OCI-LY7 (cell line): ENCODE measurements around the gene C1orf174. TPM values are rescaled to one million over a fixed set of nuclear protein-coding genes. Genes with fewer than 3 reads are reported as not detected.

Experiments
- BruUV-seq: library from RNA; stranded (reverse); fragments of 400-500 nt; replicated peaks from 2 replicates; lab custom pipeline; 2021; lab: Mats Ljungman, UMichigan
- CTCF ChIA-PET: fragments of 300-600 bp; sonication (Branson Sonifier 250); formaldehyde crosslinking; loops from one replicate; lab custom pipeline; 2022; ENCODE audit warnings: antibody characterized with exemption; ENCODE audit not compliant: unreplicated experiment; lab: Charles Lee
- POLR2A ChIA-PET: fragments of 300-600 bp; sonication (Branson Sonifier 250); formaldehyde crosslinking; loops from one replicate; lab custom pipeline; 2022; ENCODE audit warnings: antibody characterized with exemption; lab: Charles Lee
- DNase-seq: peaks from one replicate; pipeline ENCODE4 v3.0.0-alpha.2; 2015; ENCODE audit warnings: low spot score
- H2AFZ ChIP-seq: fragments of 200-600 bp; sonication (generic), shearing (Covaris generic); 2 replicates; pipeline ENCODE4 v1.6.1; 2014; ENCODE audit warnings: mild to moderate bottlenecking, antibody characterized with exemption, low read length, moderate library complexity
- H3K27ac ChIP-seq: fragments of 200-600 bp; sonication (generic); 2 replicates; pipeline ENCODE4 v1.5.1; 2014; ENCODE audit warnings: mixed run types, low read depth, mild to moderate bottlenecking, moderate library complexity, low read length, inconsistent platforms; ENCODE audit not compliant: poor library complexity, severe bottlenecking
- H3K36me3 ChIP-seq: fragments of 200-600 bp; sonication (generic); 2 replicates; pipeline ENCODE4 v1.6.1; 2014; ENCODE audit warnings: mild to moderate bottlenecking, antibody characterized with exemption, low read length, moderate library complexity, mixed read lengths; ENCODE audit not compliant: insufficient read depth
- H3K4me1 ChIP-seq: fragments of 200-600 bp; sonication (generic); 2 replicates; pipeline ENCODE4 v1.5.1; 2014; ENCODE audit warnings: mild to moderate bottlenecking, low read length; ENCODE audit not compliant: insufficient read depth, poor library complexity, severe bottlenecking
- H3K4me2 ChIP-seq: fragments of 200-600 bp; sonication (generic); 2 replicates; pipeline ENCODE4 v1.6.1; 2014; ENCODE audit warnings: mild to moderate bottlenecking, low read length
- H3K4me3 ChIP-seq: fragments of 200-600 bp; sonication (generic); 2 replicates; pipeline ENCODE4 v1.5.1; 2014; ENCODE audit warnings: mild to moderate bottlenecking, low read depth, low read length; ENCODE audit not compliant: poor library complexity, severe bottlenecking
- H3K79me2 ChIP-seq: fragments of 200-600 bp; sonication (generic); 2 replicates; pipeline ENCODE4 v1.6.1; 2016; ENCODE audit warnings: low read depth, mild to moderate bottlenecking, low read length, moderate library complexity, mixed read lengths; ENCODE audit not compliant: insufficient read depth
- H3K9me2 ChIP-seq: fragments of 200-600 bp; sonication (generic); 2 replicates; pipeline ENCODE4 v1.6.1; 2016; ENCODE audit warnings: mild to moderate bottlenecking, low read length, mixed read lengths; ENCODE audit not compliant: insufficient read depth
- H3K9me3 ChIP-seq: fragments of 200-600 bp; sonication (generic); 2 replicates; pipeline ENCODE4 v1.6.1; 2014; ENCODE audit warnings: mild to moderate bottlenecking, mixed run types, low read length, mixed read lengths
- H4K20me1 ChIP-seq: fragments of 200-600 bp; sonication (generic); 2 replicates; pipeline ENCODE4 v1.6.1; 2014; ENCODE audit warnings: mild to moderate bottlenecking, antibody characterized with exemption, low read length, moderate library complexity, mixed read lengths; ENCODE audit not compliant: insufficient read depth
- EZH2phosphoT487 ChIP-seq: fragments of 200-600 bp; sonication (generic); IDR thresholded peaks from 2 replicates; pipeline ENCODE4 v1.6.1; 2018; ENCODE audit warnings: low read depth, borderline replicate concordance, mild to moderate bottlenecking, mixed run types, antibody characterized with exemption, low read length, moderate library complexity, mixed read lengths
- intact Hi-C: fragments of 100-400 bp; cut with micrococcal nuclease; formaldehyde crosslinking; loops from one replicate; pipeline ENCODE4 v1.10.0; 2022; ENCODE audit not compliant: unreplicated experiment
- total RNA-seq, 2 experiments: library from RNA; depleted of rRNA in 1 of 2; stranded (reverse); fragments of >200 nt in 1 of 2; shearing (Covaris generic) in 1 of 2; gene quantifications; 2 replicates each; pipeline ENCODE4 v1.2.3, GENCODE V29; 2014 to 2022
- TF ChIP-seq, protein P1 (sequence below): fragments of 200-600 bp; sonication (generic); conservative IDR thresholded peaks from 2 replicates; pipeline ENCODE4 v1.5.1; 2014; ENCODE audit warnings: mild to moderate bottlenecking, antibody characterized with exemption, low read length, moderate library complexity, mixed read lengths

C1orf174 gene
- total RNA-seq, 2 experiments from 2014 or later, result 39.0 to 59.5 TPM

GRCh38 chr1:3841491-3841890 lies 58.6 kb downstream of the C1orf174 start:
- intact Hi-C loops, result no loop called here
- TF ChIP-seq, protein P1, sequence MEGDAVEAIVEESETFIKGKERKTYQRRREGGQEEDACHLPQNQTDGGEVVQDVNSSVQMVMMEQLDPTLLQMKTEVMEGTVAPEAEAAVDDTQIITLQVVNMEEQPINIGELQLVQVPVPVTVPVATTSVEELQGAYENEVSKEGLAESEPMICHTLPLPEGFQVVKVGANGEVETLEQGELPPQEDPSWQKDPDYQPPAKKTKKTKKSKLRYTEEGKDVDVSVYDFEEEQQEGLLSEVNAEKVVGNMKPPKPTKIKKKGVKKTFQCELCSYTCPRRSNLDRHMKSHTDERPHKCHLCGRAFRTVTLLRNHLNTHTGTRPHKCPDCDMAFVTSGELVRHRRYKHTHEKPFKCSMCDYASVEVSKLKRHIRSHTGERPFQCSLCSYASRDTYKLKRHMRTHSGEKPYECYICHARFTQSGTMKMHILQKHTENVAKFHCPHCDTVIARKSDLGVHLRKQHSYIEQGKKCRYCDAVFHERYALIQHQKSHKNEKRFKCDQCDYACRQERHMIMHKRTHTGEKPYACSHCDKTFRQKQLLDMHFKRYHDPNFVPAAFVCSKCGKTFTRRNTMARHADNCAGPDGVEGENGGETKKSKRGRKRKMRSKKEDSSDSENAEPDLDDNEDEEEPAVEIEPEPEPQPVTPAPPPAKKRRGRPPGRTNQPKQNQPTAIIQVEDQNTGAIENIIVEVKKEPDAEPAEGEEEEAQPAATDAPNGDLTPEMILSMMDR, result no peak
- TF ChIP-seq EZH2phosphoT487, result no peak
- H2AFZ ChIP-seq, result no peak overlapping the region
- H3K27ac ChIP-seq, result no peak overlapping the region
- no peak overlapping the region for H3K4me2 ChIP-seq
- no peak for DNase-seq
- BruUV-seq, result no TSS peak
- H3K4me3 ChIP-seq, result no peak overlapping the region
- H3K36me3 ChIP-seq, result peaks cover 85% of the 10 kb centered on the region
- no peaks in the 10 kb centered on the region for H3K79me2 ChIP-seq
- H3K9me2 ChIP-seq, result no peaks in the 10 kb centered on the region
- peaks cover 12% of the 10 kb centered on the region; the same call in 1 of the 2 replicates for H3K9me3 ChIP-seq
- peaks cover 7% of the 10 kb centered on the region for H3K4me1 ChIP-seq
- no peaks in the 10 kb centered on the region for H4K20me1 ChIP-seq
- POLR2A ChIA-PET, result no interaction called here
- CTCF ChIA-PET, result no interaction called here

Other genes starting within 250 kb of the C1orf174 start
- gene TP73, start 247.8 kb downstream of the C1orf174 start, total RNA-seq (2014; rRNA removed; shearing (Covaris generic)), result 0.05 TPM in 1 of 2 replicates, not detected in the other
- 0.37 and 0.48 TPM in 2 replicates for gene TP73, start 247.8 kb downstream of the C1orf174 start, total RNA-seq (2022)
- not detected in 2 replicates for gene CCDC27, start 147.8 kb downstream of the C1orf174 start, total RNA-seq (2014; rRNA removed; shearing (Covaris generic))
- not detected in 2 replicates for gene CCDC27, start 147.8 kb downstream of the C1orf174 start, total RNA-seq (2022)
- gene SMIM1, start 127.5 kb downstream of the C1orf174 start, total RNA-seq (2014; rRNA removed; shearing (Covaris generic)), result 3.8 and 7.1 TPM in 2 replicates
- 3.9 and 4.3 TPM in 2 replicates for gene SMIM1, start 127.5 kb downstream of the C1orf174 start, total RNA-seq (2022)
- 34.0 and 36.4 TPM in 2 replicates for gene LRRC47, start 103.8 kb downstream of the C1orf174 start, total RNA-seq (2014; rRNA removed; shearing (Covaris generic))
- 49.1 and 57.6 TPM in 2 replicates for gene LRRC47, start 103.8 kb downstream of the C1orf174 start, total RNA-seq (2022)
- gene CEP104, start 43.1 kb downstream of the C1orf174 start, total RNA-seq (2014; rRNA removed; shearing (Covaris generic)), result 26.8 and 36.5 TPM in 2 replicates
- 71.0 and 71.7 TPM in 2 replicates for gene CEP104, start 43.1 kb downstream of the C1orf174 start, total RNA-seq (2022)
- gene DFFB, start 42.8 kb downstream of the C1orf174 start, total RNA-seq (2014; rRNA removed; shearing (Covaris generic)), result 15.2 and 21.6 TPM in 2 replicates
- 16.0 and 17.9 TPM in 2 replicates for gene DFFB, start 42.8 kb downstream of the C1orf174 start, total RNA-seq (2022)